Endothelial cell of umbilical vein (primary cell): ENCODE results near the gene C9orf153.

Source experiments
- EZH2 ChIP-seq: IDR thresholded peaks from 2 replicates; pipeline ENCODE4 v1.6.1; 2012; ENCODE audit warnings: borderline replicate concordance, low read depth, mild to moderate bottlenecking, moderate library complexity, low read length, inconsistent platforms; ENCODE audit not compliant: severe bottlenecking
- FOS ChIP-seq: IDR thresholded peaks from 2 replicates; pipeline ENCODE4 v1.6.1; 2011; ENCODE audit warnings: mild to moderate bottlenecking, low read length, moderate library complexity, borderline replicate concordance; ENCODE audit not compliant: insufficient read depth
- GATA2 ChIP-seq: IDR thresholded peaks from 2 replicates; pipeline ENCODE4 v1.7.0; 2011; ENCODE audit warnings: low read depth, mild to moderate bottlenecking, moderate library complexity, mixed read lengths, low read length; ENCODE audit not compliant: insufficient read length, insufficient read depth
- JUN ChIP-seq: IDR thresholded peaks from 2 replicates; pipeline ENCODE4 v1.6.1; 2011; ENCODE audit warnings: borderline replicate concordance, low read depth; ENCODE audit not compliant: insufficient read length, insufficient read depth
- MYC ChIP-seq: IDR thresholded peaks from one replicate; pipeline ENCODE4 v1.6.1; 2011; ENCODE audit warnings: mild to moderate bottlenecking, low read depth, low read length
- POLR2A ChIP-seq: IDR thresholded peaks from 2 replicates; pipeline ENCODE4 v1.6.1; 2012; ENCODE audit warnings: low read depth, mild to moderate bottlenecking, control low read depth, low read length
- POLR2AphosphoS5 ChIP-seq: IDR thresholded peaks from 2 replicates; pipeline ENCODE4 v1.6.1; 2012; ENCODE audit warnings: low read depth, mild to moderate bottlenecking, control low read depth, low read length, moderate library complexity; ENCODE audit not compliant: insufficient read depth
- TF ChIP-seq, protein P1 (sequence below), 2 donors: IDR thresholded peaks; 1 replicate in 1 of 2; 2 replicates in 1 of 2; pipeline ENCODE4 v1.5.1; 2011; ENCODE audit warnings: low read length in 2 of 2, mild to moderate bottlenecking in 2 of 2, moderate library complexity in 2 of 2, control low read depth in 1 of 2, inconsistent platforms in 1 of 2, low read depth in 1 of 2; ENCODE audit not compliant: insufficient read depth in 1 of 2; ENCODE audit errors: extremely low read depth in 1 of 2
- TF ChIP-seq, protein P2 (sequence below): IDR thresholded peaks from 2 replicates; pipeline ENCODE4 v1.6.1; 2011; ENCODE audit not compliant: insufficient read depth, insufficient read length

DNA sequence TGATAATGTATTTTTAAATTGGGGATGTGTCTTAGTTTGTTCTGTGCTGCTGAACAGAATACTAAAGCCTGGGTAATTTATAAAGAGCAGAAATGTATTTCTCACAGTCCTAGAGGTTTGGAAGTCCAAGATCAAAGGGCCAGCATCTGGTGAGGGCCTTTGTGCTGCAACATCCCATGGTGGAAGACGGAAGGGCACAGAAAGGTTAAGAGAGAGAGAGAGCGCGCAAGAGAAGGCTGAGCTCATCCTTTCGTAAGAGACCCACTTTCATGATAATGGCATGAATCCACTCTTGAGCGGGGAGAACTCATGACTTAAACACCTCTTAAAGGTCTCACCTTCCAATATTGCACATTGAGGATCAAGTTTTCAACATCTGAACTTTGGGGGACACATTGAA is 81.0 kb downstream of the C9orf153 start:
- TF ChIP-seq, protein P1, sequence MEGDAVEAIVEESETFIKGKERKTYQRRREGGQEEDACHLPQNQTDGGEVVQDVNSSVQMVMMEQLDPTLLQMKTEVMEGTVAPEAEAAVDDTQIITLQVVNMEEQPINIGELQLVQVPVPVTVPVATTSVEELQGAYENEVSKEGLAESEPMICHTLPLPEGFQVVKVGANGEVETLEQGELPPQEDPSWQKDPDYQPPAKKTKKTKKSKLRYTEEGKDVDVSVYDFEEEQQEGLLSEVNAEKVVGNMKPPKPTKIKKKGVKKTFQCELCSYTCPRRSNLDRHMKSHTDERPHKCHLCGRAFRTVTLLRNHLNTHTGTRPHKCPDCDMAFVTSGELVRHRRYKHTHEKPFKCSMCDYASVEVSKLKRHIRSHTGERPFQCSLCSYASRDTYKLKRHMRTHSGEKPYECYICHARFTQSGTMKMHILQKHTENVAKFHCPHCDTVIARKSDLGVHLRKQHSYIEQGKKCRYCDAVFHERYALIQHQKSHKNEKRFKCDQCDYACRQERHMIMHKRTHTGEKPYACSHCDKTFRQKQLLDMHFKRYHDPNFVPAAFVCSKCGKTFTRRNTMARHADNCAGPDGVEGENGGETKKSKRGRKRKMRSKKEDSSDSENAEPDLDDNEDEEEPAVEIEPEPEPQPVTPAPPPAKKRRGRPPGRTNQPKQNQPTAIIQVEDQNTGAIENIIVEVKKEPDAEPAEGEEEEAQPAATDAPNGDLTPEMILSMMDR (IDR thresholded peaks at IDR 0.05; ENCODE audit: extremely low read depth in 1 of 2, insufficient read depth in 1 of 2, low read depth in 1 of 2, low read length in 2 of 2) = no peak
- TF ChIP-seq POLR2AphosphoS5 (no peak), EZH2 (no peak), POLR2A (no peak), MYC (no peak), GATA2 (no peak), JUN (no peak), FOS (no peak)
- TF ChIP-seq, protein P2, sequence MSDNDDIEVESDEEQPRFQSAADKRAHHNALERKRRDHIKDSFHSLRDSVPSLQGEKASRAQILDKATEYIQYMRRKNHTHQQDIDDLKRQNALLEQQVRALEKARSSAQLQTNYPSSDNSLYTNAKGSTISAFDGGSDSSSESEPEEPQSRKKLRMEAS = no peak
